Fibroblast of mammary gland (primary cell): ENCODE data around the gene THRAP3.

Source experiments
- DNase-seq: peaks from one replicate; pipeline ENCODE4 v3.0.0-alpha.2; 2010; ENCODE audit warnings: low read depth
- H3K4me3 ChIP-seq: 2 replicates; pipeline ENCODE4 v1.5.1; 2011; ENCODE audit warnings: low read depth, mild to moderate bottlenecking, low read length, moderate library complexity; ENCODE audit not compliant: control insufficient read depth
- CTCF ChIP-seq: conservative IDR thresholded peaks from 2 replicates; pipeline ENCODE4 v1.5.1; 2011; ENCODE audit warnings: low read depth, low read length, inconsistent platforms; ENCODE audit not compliant: control insufficient read depth, insufficient read depth

Gene THRAP3

DNA sequence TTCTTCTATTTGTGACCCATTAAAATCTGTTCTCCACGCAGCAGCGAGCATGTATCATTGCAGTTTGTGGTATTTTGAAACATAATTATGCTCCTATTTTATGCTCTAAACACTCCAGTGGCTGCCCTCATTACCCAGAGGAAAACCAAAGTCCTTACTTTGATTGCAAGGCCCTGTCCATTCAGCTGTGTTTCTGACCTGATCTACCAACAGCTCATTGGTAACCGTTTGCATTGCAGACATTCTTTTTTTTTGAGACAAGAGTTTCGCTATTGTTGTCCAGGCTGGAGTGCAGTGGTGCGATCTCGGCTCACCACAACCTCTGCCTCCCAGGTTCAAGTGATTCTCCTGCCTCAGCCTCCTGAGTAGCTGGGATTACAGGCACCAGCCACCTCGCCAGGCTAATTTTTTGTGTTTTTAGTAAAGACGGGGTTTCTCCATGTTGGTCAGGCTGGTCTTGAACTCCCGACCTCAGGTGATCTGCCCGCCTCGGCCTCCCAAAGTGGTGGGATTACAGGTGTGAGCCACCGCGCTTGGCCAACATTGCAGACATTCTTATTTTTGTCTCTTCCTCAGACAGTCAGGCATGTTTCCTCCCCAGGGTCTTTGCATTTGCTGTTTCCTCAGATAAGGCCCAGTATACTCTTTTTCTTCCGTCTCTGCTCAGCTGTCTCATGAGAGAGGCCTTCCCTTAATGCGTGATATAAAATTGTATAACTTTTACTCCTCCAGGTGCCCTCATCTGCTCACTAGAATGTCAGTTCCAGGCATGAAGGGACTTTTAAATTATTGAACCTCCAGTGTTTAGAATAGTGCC, 32.5 kb downstream of the THRAP3 start:
- H3K4me3 ChIP-seq, result no peak overlapping the region

GRCh38 chr1:36257375-36257767, 33.1 kb downstream of the THRAP3 start:
- DNase-seq, result no peak
- no peak overlapping the region for H3K4me3 ChIP-seq
- no peak for TF ChIP-seq CTCF

More for the DNA sequence above, 32.5 kb downstream of the THRAP3 start:
- no peak for DNase-seq
- TF ChIP-seq CTCF, result no peak

DNA sequence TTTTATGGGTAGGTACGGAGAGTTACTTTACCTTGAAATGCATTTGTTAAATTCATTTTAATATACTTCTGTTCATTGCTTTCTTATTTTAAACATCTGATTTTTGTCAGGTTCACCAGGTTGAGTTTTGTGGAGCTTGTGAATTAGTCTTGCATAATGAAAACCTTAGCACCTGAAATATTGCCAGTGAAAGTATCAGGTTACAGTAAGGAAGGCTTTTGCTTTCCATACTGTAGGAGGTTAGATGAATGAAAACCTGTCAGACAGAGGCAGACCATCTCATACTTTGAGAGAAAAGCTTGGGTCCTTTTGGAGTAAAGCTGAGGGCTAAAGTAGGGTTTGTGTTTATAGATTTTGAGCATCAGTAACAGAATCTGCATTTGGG, 34.7 kb downstream of the THRAP3 start:
- peak; percentile 24 for DNase-seq
- no peak for TF ChIP-seq CTCF
- no peak overlapping the region for H3K4me3 ChIP-seq

DNA sequence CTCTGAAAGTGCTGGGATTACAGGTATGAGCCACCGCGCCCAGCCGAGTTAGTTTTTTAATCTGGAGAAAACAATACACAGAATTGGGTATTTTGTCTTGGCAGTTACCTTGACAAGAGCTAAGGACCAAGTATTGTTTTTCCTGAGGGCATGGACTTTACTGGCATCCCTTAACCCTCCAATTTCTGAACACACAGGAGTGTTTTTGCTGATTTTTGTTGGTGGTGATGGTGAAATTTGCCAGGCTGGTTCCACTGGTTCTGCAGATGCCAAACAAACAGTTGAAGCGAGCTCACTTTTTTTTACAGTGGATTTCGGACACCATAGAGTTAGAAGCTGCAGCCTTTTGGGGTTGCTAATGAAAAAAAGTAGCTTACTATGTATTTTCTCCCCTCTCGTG, 44.7 kb downstream of the THRAP3 start:
- H3K4me3 ChIP-seq, result no peak overlapping the region
- DNase-seq, result no peak
- TF ChIP-seq CTCF, result no peak

DNA sequence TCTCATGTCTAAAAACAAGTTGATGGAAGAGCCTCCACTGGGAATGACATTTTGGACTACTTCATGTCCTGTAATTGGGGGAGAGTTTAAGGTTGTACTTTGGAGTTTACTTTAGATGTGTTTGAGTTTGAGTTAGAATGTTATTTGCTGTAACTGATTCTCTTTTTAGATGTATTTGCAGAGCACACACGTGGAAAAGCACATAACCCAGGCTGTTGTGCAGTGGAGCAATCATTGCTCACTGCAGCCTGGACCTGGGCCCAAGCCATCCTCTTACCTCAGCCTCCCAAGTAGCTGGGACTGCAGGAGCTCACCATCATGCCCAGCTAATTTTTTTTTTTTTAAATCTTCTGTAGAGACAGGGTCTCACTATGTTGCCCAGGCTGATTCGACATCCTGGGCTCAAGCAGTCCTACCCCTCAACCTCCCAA, 45.2 kb downstream of the THRAP3 start:
- peak; percentile 61 for DNase-seq
- no peak for TF ChIP-seq CTCF

DNA sequence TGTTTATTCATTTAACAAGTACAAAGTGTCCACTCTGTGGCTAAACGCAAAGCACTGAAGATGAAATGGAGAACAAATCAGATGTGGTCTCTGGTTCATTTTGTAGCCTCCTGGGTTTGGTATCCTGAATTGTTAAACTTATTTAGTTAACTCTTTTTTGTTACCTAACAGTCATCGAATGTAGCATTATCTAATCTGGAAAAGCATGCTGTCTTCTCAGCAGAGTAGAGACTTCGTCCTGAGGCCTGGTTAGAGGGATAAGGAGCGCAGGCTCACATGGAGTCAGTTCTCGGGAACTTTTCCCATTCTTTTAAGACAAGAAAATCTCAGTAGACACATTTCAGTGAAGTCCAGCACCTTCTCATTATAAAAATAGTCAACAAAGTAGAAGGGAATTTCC, 48.8 kb downstream of the THRAP3 start:
- H3K4me3 ChIP-seq, result no peak overlapping the region
- no peak for TF ChIP-seq CTCF
- no peak for DNase-seq

More for the DNA sequence above, 45.2 kb downstream of the THRAP3 start:
- no peak overlapping the region for H3K4me3 ChIP-seq
